H7 (cell line): ENCODE measurements around the gene AGO4. TPM values are rescaled to one million over a fixed set of nuclear protein-coding genes. Genes with fewer than 3 reads are reported as not detected.
"Not testable (repeated sequence)": the region's sequence is repeated elsewhere in the genome, so short reads cannot be mapped to it uniquely, and the experiment has no call there.

Source experiments
- DNase-seq: peaks from one replicate; pipeline ENCODE4 v3.0.0; 2012
- H3K27me3 ChIP-seq: 2 replicates; pipeline ENCODE4 v1.6.0; 2011; ENCODE audit warnings: mild to moderate bottlenecking, low read length; ENCODE audit not compliant: control insufficient read depth, insufficient read depth
- H3K36me3 ChIP-seq: replicated peaks from 2 replicates; pipeline ENCODE4 v1.5.1; 2011; ENCODE audit warnings: low read length; ENCODE audit not compliant: control insufficient read depth, insufficient read depth
- H3K4me3 ChIP-seq: 2 replicates; pipeline ENCODE4 v1.5.1; 2011; ENCODE audit warnings: low read depth, mild to moderate bottlenecking, control low read depth, low read length, moderate library complexity; ENCODE audit not compliant: insufficient read depth
- total RNA-seq: library from RNA; depleted of rRNA; stranded (reverse); fragments of >200 nt; shearing (Covaris generic); gene quantifications from 2 replicates; pipeline ENCODE4 v1.2.3, GENCODE V29; 2014

AGO4 gene
- total RNA-seq, 1 experiment from 2014 or later: 8.3 TPM

DNA sequence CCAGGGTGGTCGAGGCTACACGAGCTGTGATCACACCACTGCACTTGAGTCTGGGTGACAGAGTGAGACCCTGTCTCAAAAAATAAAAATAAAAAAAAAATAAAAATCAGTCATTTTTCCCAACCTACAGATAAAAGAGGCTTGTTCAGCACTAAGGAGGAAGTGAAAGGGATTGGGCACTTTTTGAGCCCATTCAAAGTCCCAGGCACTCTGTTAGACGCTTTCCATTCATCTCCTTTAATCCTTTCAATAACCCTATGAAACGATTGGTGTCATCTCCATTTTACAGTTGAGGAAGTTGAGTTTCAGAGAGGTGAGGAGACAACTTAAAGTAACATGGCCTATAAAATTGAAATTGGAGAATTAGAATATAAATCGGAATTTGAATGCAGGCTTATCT is 10.4 kb upstream of the AGO4 start:
- Histone ChIP-seq H3K36me3 (no peaks in the 10 kb centered on the region), H3K4me3 (no peak overlapping the region), H3K27me3 (no peaks in the 10 kb centered on the region)
- no peak for DNase-seq

- not testable (repeated sequence) for H3K4me3 ChIP-seq, H3K27me3 ChIP-seq
Measured at GRCh38 chr1:35798019-35798418, 9.8 kb upstream of the AGO4 start.

GRCh38 chr1:35800167-35800887 is 7.5 kb upstream of the AGO4 start:
- not testable (repeated sequence) for H3K4me3 ChIP-seq, DNase-seq, H3K36me3 ChIP-seq, H3K27me3 ChIP-seq

More at GRCh38 chr1:35798019-35798418, 9.8 kb upstream of the AGO4 start:
- DNase-seq, H3K36me3 ChIP-seq: not testable (repeated sequence)

DNA sequence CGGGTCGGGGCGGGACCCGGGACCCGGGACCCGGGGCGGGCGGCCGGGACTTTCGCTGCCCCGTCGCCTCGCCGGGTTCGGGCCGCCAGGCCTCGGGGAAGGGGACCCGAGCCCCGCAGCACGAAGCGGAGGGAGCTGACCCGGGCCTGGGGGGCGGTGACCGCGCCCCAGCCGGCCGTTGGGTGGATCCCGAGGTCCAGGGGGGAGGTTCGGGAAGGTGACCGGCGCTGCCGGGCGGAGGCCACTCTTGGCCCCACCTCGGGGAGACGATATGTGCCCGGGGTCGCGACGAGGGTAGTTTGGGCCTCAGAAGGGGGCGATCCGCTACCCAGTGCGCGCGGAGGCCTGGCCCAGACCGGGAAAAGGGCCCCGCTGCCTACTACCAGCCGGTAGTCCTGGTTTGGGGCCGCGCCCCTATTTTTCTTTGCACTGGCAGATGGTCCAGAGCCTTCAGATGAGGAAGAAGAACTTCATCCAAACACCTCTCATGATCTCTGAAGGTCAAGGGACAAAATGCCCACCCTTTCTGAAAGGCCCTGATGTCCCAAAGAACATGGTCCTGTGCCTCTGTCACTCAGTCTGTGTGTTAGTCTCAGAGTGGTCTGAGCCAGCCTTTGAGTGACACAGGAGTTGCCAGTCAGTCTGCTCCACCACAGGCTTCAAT is 766 bp downstream of the AGO4 start:
- DNase-seq: peak; percentile 80
- H3K27me3 ChIP-seq: peaks cover 2% of the 10 kb centered on the region; the same call in 1 of the 2 replicates
- H3K36me3 ChIP-seq: no peaks in the 10 kb centered on the region
- peak overlapping the region; percentile 86 for H3K4me3 ChIP-seq

DNA sequence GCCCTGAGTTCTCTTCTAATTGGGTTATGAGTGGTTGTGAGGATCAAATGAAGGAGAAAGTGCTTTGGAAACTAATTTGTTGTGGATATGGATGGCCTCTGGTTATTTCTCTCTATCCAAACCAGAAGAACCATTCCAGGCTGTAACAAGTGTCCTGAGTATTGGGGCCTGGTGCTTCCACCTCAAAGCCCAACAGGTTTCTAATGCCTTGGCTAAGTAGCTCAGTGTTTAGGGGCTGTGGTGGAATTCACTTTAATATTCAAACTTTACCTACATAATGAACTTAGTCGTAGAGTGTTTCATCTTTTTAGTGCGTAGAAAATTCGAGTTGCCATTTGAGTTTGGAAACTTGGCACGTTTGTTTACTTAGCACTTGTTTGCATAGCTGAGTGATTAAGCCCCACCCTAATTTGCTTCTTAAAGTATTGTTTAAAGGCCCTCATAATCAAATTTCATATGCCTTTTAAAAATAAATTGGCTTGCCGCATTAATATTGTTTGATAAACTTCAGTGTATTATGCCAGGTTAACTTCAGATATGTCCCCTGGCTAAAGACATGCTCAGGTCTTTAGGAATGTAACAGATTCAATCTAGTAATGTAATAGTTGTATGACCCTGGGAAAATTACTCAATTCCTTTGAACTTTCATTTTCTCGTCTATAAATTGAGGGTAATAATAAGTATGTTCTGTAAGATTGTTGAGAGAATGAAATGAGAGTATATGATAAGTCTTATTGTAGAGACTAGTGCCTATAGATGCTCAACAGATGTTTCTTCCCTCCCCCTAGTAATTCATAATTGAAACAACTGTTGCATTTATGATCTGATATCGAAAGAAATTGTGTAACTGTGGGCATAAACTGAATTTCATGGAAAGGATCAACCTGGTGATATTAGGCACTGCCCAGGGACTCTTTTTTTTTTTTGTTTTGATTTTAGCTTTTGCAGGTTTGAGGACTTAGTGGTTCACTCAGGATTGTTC is 1.6 kb downstream of the AGO4 start:
- no peak for DNase-seq
- H3K4me3 ChIP-seq: peak overlapping the region; percentile 86
- peaks cover 2% of the 10 kb centered on the region; the same call in 1 of the 2 replicates for H3K27me3 ChIP-seq
- H3K36me3 ChIP-seq: no peaks in the 10 kb centered on the region

GRCh38 chr1:35810096-35810881 is 2.5 kb downstream of the AGO4 start:
- Histone ChIP-seq H3K36me3 (no peaks in the 10 kb centered on the region), H3K27me3 (peaks cover 2% of the 10 kb centered on the region; the same call in 1 of the 2 replicates), H3K4me3 (no peak overlapping the region)
- DNase-seq: no peak

GRCh38 chr1:35812754-35813153 is 4.9 kb downstream of the AGO4 start:
- not testable (repeated sequence) for DNase-seq, H3K4me3 ChIP-seq, H3K27me3 ChIP-seq, H3K36me3 ChIP-seq

DNA sequence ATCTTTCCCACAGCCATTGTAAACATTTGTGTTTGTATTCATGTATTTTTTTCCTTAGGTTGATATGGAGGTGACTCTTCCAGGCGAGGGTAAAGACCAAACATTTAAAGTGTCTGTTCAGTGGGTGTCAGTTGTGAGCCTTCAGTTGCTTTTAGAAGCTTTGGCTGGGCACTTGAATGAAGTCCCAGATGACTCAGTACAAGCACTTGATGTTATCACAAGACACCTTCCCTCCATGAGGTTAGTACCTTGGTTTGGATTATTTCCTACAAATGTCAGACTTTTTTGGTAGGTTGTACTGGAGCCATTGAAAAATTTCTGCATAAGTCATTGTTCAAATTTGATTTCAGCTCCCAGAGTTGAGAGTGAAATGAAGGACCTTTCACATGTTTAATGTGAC is 17.4 kb downstream of the AGO4 start:
- no peak overlapping the region for H3K4me3 ChIP-seq
- H3K36me3 ChIP-seq: peaks cover 2% of the 10 kb centered on the region; the same call in 1 of the 2 replicates
- no peaks in the 10 kb centered on the region for H3K27me3 ChIP-seq
- no peak for DNase-seq

DNA sequence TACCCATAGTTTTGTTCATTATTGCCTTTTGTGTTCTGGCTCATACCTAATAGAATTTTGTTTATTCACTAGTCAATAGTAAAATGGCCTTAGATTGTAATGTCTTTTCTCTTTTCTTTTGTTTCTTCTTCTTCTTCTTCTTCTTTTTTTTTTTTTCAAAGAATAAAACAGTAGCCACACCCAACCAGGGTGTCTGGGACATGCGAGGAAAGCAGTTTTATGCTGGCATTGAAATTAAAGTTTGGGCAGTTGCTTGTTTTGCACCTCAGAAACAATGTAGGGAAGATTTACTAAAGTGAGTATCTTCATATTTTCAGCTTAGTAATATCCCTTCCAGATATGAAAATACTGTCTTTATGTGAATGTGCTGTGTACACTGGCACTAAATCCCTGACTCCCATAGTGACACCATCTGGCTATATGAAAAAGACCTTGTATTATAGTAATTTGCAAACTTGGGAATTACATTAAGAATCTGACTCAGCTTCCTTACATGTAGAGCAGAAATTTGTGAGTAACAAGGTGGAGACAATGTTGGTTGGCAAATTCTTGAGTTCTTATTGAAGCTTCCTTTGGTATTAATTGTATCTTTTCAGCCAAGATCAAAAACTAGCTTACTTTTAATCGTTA is 24.6 kb downstream of the AGO4 start:
- no peaks in the 10 kb centered on the region for H3K27me3 ChIP-seq
- H3K36me3 ChIP-seq: peaks cover 9% of the 10 kb centered on the region
- no peak overlapping the region for H3K4me3 ChIP-seq

DNA sequence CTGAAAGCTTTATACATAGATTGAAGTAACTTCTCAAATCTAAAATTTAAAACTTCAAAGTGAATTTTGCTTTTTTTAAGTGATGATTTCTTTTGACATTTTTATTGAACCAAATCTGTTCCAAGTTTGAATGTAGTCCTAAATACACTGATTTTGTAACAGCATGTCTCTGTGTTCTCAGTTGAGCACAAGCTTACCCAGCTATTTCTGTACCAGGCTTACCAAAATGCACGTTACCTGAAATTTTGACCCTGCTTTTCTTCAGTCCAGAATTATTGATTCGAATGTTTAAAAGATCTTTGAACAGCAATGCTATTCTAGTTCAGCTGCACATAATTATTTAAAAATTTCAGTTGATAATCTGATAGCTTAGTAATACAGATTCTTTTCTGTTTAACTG is 25.6 kb downstream of the AGO4 start:
- H3K27me3 ChIP-seq: no peaks in the 10 kb centered on the region
- H3K36me3 ChIP-seq: peaks cover 9% of the 10 kb centered on the region
- no peak for DNase-seq
- H3K4me3 ChIP-seq: no peak overlapping the region

More for the DNA sequence above, 24.6 kb downstream of the AGO4 start:
- no peak for DNase-seq

DNA sequence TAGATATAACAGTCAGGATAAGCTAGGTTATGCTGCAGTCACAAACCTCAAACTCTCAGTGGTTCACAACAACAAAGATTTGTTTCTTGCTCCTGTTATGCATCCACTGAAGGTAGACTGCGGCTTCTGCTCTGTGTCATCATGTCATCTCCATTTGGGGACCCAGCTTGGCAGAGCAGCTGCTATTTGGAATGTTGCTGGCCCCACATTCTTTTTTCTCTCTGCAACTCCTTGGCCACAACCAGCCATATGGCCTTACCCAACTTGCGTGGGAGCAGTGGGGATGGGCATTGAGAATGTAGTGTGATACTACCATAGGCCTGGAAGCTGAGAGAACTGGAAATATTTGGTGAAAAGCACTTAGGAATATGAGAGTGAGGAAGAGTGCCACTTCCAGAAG is 26.4 kb downstream of the AGO4 start:
- H3K27me3 ChIP-seq: no peaks in the 10 kb centered on the region
- no peak overlapping the region for H3K4me3 ChIP-seq
- H3K36me3 ChIP-seq: peaks cover 9% of the 10 kb centered on the region
- no peak for DNase-seq

DNA sequence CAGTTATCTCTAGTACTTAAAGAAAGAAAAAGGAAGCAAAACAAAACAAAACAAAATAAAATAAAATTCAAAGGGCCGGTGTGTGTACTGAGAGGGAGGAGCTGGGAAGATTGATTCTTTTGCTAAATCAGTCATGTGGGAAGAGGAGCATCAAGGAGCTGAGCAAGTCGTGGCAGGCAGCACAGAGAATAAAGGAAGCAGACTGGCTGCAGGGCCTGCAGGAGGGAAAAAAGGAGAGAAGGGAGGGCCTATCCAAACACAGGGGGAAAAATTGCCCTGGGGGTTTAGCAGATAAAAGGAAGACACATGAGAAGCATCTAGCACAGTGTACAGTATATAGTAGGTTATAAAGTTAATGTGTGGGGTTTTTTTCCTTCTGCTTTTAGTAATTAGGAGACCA is 27.6 kb downstream of the AGO4 start:
- H3K4me3 ChIP-seq: no peak overlapping the region
- DNase-seq: no peak
- H3K27me3 ChIP-seq: no peaks in the 10 kb centered on the region
- peaks cover 9% of the 10 kb centered on the region for H3K36me3 ChIP-seq

DNA sequence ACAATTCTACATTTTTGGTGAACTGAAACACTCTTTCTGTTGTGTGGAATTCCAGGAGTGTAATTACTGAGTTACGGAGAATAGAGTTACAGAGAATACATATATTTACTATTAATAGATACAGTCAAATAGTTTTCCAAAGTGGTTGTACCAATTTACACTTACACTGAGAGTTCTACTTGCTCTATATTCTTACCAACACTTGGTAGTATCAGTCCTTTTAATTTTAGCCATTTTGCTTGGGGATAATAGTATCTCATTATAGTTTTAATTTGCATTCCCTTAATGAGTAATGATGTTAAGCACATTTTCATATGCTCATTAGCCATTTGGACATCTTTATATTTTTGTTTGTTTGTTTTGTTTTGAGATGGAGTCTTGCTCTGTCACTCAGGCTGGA is 28.9 kb downstream of the AGO4 start:
- Histone ChIP-seq H3K4me3 (no peak overlapping the region), H3K36me3 (peaks cover 10% of the 10 kb centered on the region), H3K27me3 (no peaks in the 10 kb centered on the region)
- DNase-seq: no peak
